Measurements from ENCODE around the gene WNT8B. TPM values are rescaled to one million over a fixed set of nuclear protein-coding genes. Genes with fewer than 3 reads are reported as not detected.

WNT8B gene
- total and polyA plus RNA-seq, 2 of the 13 experiments (the other 11 are each of a cell fraction or from before 2014, with no cell fraction given): 0.07 to 0.20 TPM

DNA sequence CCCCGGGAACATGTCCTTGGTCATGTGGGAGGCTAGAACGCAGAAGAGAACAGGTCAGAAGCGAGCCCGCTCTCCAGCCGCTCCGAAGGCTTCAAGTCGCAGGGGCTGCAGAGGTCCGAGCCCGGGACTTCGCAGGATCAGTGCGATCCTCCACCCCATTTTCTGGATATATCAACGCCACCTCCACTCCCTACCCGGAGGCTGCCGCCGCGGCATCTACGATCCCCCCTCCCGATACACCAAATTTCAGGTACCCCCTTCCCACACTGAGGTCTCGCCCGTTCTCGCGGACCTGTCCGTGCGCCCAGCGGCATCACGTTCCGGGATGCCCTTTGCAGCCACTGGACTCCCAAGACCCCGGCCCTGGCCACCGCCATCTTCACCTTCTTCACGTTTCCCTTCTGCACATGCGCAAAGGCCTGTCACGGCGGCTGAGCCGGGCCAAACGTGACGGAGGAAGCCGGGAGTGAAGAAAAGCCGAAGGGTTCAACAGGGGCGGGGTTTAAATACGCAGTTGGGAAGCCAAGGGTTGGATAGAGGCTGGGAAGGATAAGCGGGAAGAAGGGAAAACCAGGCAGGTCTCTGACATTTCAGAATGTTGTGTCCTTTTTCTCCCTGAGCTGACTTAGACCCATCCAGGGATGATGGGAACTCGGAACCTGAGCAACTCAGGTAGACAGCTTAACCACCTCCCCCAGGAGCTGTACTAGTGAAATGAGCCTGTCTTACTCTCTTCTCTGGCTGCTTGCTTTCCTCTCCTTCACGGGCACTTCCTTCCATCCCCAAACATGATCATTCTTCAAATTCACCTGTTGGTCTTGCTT is 66.9 kb downstream of the WNT8B start, which contains the start of gene NDUFB8 (continued):
- TF ChIP-seq, protein P1, sequence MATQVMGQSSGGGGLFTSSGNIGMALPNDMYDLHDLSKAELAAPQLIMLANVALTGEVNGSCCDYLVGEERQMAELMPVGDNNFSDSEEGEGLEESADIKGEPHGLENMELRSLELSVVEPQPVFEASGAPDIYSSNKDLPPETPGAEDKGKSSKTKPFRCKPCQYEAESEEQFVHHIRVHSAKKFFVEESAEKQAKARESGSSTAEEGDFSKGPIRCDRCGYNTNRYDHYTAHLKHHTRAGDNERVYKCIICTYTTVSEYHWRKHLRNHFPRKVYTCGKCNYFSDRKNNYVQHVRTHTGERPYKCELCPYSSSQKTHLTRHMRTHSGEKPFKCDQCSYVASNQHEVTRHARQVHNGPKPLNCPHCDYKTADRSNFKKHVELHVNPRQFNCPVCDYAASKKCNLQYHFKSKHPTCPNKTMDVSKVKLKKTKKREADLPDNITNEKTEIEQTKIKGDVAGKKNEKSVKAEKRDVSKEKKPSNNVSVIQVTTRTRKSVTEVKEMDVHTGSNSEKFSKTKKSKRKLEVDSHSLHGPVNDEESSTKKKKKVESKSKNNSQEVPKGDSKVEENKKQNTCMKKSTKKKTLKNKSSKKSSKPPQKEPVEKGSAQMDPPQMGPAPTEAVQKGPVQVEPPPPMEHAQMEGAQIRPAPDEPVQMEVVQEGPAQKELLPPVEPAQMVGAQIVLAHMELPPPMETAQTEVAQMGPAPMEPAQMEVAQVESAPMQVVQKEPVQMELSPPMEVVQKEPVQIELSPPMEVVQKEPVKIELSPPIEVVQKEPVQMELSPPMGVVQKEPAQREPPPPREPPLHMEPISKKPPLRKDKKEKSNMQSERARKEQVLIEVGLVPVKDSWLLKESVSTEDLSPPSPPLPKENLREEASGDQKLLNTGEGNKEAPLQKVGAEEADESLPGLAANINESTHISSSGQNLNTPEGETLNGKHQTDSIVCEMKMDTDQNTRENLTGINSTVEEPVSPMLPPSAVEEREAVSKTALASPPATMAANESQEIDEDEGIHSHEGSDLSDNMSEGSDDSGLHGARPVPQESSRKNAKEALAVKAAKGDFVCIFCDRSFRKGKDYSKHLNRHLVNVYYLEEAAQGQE (IDR thresholded peaks at IDR 0.05; ENCODE audit: borderline replicate concordance in 1 of 2, low read depth in 1 of 2, low read length in 2 of 2): peak in 1 of 2 experiments; percentile 45; a peak in 1 of 4 replicates
- TF ChIP-seq ELF3 (CRISPR knock-in tag; IDR thresholded peaks at IDR 0.05): 0 out of 2 replicates have a peak, but pooled peaks have one; percentile 12
- TF ChIP-seq, protein P2, sequence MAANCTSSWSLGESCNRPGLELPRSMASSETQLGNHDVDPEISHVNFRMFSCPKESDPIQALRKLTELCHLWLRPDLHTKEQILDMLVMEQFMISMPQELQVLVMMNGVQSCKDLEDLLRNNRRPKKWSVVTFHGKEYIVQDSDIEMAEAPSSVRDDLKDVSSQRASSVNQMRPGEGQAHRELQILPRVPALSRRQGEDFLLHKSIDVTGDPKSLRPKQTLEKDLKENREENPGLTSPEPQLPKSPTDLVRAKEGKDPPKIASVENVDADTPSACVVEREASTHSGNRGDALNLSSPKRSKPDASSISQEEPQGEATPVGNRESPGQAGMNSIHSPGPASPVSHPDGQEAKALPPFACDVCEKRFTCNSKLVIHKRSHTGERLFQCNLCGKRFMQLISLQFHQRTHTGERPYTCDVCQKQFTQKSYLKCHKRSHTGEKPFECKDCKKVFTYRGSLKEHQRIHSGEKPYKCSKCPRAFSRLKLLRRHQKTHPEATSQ (CRISPR knock-in tag; IDR thresholded peaks at IDR 0.05; ENCODE audit: borderline replicate concordance): 0 out of 2 replicates have a peak, but pooled peaks have one; percentile 74
- TF ChIP-seq ZSCAN29 (CRISPR knock-in tag; conservative IDR thresholded peaks at IDR 0.05): 0 out of 2 replicates have a peak, but pooled peaks have one; percentile 25
- peak; percentile 57 for TF ChIP-seq YEATS2 (CRISPR knock-in tag; IDR thresholded peaks at IDR 0.05; ENCODE audit: borderline replicate concordance)
- peak; percentile 47; the same call in 1 of the 2 replicates for TF ChIP-seq KMT2B (CRISPR knock-in tag; IDR thresholded peaks at IDR 0.05)
- 0 out of 2 replicates have a peak, but pooled peaks have one; percentile 18 for TF ChIP-seq ZNF792 (CRISPR knock-in tag; IDR thresholded peaks at IDR 0.05)
- TF ChIP-seq YY1 (IDR thresholded peaks at IDR 0.05; ENCODE audit: insufficient read depth, insufficient replicate concordance, low read depth, low read length): peak; percentile 94
- TF ChIP-seq NCOR1 (IDR thresholded peaks at IDR 0.05; ENCODE audit: borderline replicate concordance, low read length): no peak
- TF ChIP-seq RFX1 (IDR thresholded peaks at IDR 0.05): no peak
- TF ChIP-seq, protein P3, sequence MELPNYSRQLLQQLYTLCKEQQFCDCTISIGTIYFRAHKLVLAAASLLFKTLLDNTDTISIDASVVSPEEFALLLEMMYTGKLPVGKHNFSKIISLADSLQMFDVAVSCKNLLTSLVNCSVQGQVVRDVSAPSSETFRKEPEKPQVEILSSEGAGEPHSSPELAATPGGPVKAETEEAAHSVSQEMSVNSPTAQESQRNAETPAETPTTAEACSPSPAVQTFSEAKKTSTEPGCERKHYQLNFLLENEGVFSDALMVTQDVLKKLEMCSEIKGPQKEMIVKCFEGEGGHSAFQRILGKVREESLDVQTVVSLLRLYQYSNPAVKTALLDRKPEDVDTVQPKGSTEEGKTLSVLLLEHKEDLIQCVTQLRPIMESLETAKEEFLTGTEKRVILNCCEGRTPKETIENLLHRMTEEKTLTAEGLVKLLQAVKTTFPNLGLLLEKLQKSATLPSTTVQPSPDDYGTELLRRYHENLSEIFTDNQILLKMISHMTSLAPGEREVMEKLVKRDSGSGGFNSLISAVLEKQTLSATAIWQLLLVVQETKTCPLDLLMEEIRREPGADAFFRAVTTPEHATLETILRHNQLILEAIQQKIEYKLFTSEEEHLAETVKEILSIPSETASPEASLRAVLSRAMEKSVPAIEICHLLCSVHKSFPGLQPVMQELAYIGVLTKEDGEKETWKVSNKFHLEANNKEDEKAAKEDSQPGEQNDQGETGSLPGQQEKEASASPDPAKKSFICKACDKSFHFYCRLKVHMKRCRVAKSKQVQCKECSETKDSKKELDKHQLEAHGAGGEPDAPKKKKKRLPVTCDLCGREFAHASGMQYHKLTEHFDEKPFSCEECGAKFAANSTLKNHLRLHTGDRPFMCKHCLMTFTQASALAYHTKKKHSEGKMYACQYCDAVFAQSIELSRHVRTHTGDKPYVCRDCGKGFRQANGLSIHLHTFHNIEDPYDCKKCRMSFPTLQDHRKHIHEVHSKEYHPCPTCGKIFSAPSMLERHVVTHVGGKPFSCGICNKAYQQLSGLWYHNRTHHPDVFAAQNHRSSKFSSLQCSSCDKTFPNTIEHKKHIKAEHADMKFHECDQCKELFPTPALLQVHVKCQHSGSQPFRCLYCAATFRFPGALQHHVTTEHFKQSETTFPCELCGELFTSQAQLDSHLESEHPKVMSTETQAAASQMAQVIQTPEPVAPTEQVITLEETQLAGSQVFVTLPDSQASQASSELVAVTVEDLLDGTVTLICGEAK (IDR thresholded peaks at IDR 0.05): no peak
- TF ChIP-seq, protein P3 (CRISPR knock-in tag; IDR thresholded peaks at IDR 0.05): peak; percentile 65; the same call in 1 of the 2 replicates
- peak; percentile 84 for TF ChIP-seq RBFOX2 (IDR thresholded peaks at IDR 0.05; ENCODE audit: low read depth, low read length)
- peak; percentile 75; the same call in 1 of the 2 replicates for TF ChIP-seq MEF2D (CRISPR knock-in tag; IDR thresholded peaks at IDR 0.05)
- no peak for TF ChIP-seq EED (CRISPR knock-in tag; IDR thresholded peaks at IDR 0.05)

All from HepG2 (cell line).